Subcutaneous adipose tissue (tissue), 4 donors: ENCODE data around the gene ATP13A3. TPM values are rescaled to one million over a fixed set of nuclear protein-coding genes. Genes with fewer than 3 reads are reported as not detected.

ENCODE experiments used
- total RNA-seq, 4 donors: library from RNA; depleted of rRNA; stranded (reverse); fragments of >200 nt; gene quantifications; one replicate each; pipeline ENCODE4 v1.1.0, GENCODE V29; 2016
- TF ChIP-seq, protein P1 (sequence below): fragments of 450-650 bp; IDR thresholded peaks from one replicate; pipeline ENCODE4 v1.5.1; 2016; ENCODE audit warnings: low read depth, mild to moderate bottlenecking, control low read depth, antibody characterized with exemption, moderate library complexity

Gene ATP13A3
- total RNA-seq, 4 donors from 2014 or later, result 117 to 222 (median 170) TPM

DNA sequence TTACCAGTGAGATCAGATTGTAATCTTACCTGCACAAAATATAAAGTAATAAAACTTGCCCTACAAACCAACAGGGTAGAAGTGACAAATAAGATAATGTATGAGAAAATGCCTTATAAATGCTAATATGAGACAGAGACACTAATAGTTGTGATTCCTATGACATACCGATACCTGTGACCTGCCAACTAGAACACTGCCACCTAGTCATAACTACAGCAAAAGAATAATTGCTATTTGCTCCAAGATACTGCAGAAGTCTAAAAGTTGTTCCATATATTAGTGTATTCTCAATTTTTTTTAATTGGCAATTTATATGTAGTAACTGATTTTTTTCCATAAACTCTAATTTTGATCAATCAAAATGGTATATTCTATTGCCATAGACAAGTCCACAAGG is 62.4 kb downstream of the ATP13A3 start:
- TF ChIP-seq, protein P1, sequence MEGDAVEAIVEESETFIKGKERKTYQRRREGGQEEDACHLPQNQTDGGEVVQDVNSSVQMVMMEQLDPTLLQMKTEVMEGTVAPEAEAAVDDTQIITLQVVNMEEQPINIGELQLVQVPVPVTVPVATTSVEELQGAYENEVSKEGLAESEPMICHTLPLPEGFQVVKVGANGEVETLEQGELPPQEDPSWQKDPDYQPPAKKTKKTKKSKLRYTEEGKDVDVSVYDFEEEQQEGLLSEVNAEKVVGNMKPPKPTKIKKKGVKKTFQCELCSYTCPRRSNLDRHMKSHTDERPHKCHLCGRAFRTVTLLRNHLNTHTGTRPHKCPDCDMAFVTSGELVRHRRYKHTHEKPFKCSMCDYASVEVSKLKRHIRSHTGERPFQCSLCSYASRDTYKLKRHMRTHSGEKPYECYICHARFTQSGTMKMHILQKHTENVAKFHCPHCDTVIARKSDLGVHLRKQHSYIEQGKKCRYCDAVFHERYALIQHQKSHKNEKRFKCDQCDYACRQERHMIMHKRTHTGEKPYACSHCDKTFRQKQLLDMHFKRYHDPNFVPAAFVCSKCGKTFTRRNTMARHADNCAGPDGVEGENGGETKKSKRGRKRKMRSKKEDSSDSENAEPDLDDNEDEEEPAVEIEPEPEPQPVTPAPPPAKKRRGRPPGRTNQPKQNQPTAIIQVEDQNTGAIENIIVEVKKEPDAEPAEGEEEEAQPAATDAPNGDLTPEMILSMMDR, result no peak

DNA sequence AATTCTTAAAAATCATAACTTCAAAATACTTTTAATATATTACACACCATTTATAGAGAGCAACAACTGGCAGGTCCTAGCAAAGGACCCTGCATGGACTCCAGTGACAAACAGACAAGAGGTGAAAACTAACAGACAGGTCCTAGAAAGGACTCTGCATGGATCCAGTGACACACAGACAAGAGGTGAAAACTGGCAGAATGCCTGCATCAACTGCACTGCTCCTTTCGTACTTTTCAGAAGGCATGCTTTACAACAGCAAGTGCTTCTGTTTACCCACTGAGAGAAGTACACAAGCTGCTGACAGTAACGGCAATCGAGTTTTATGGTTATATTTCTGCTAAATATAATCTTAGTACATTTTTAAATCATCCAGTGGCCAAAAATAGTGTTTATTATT is 63.5 kb downstream of the ATP13A3 start:
- TF ChIP-seq, protein P1, result no peak

DNA sequence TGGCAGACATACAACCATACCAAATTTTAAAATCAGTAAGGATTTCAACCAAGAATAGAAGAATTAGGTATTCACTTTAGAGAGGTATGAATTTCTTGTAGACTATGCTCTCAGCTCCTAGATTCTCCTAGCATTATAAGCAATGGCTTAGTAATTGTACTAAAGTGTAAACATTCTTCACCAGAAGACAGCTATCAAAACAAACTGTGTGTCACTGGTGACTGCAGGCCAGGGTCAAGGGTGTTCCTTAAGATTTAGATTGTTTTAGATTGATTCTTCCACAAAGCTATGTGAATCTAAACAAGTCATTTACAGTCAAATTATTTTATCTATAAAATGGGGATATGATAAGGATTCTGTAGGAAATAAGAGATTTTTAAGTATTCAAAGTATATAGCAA is 64.6 kb downstream of the ATP13A3 start:
- TF ChIP-seq, protein P1, result no peak

DNA sequence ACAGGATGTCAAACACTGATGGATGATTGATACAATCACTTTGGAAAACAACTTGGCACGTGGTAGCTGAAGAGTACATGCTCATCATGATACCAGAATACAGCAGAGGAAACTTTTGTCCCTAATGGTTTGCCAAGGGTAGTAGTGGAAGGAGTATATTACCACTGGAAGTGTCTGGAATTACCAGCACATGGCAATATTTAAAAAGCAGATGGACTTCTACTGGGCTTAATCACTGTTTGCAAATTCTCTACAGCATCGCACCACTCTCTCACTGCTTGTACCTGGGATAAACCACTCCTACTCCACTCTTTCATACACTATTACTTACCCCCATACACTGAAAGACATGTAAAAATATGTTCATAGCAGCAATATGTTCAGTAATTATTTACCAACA is 68.1 kb downstream of the ATP13A3 start:
- TF ChIP-seq, protein P1, result no peak

DNA sequence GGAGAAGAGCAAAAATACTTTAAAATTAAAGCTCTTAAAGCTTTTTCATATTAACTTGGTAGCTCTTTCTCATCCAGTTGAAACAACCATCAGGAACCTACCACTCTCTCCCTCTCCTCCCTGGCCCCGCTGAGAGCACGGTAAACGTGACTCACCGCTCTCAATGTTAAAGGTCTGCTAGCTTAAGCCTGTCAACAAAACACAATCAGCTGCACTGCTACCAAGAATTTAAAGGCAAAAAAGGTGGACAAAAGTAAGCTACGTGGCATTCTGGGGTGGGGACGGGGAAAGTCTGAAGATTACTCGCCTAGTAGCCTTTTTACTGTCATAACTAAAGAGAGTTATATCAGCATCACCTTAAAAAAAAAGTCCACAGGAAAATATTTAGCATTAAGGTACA is 79.4 kb downstream of the ATP13A3 start:
- TF ChIP-seq, protein P1, result no peak

DNA sequence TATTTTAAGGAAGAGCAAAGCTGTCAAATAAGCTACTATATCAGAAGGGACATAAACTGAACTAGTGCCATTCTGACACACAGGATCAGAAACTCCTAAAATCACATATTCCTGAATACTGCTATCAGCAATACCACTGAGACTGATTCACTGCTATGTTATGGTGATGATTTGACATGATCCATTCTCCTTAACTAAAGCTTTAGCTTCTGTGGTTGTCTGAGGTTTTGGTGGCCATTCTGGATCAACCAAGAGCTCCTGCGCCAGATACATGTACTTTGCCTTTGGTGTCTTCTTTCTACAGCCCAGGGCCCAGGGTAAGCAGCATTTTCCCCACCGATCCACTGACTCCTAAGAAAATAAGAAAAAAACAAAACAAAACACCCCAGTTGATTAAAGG is 81.0 kb downstream of the ATP13A3 start:
- TF ChIP-seq, protein P1, result no peak

DNA sequence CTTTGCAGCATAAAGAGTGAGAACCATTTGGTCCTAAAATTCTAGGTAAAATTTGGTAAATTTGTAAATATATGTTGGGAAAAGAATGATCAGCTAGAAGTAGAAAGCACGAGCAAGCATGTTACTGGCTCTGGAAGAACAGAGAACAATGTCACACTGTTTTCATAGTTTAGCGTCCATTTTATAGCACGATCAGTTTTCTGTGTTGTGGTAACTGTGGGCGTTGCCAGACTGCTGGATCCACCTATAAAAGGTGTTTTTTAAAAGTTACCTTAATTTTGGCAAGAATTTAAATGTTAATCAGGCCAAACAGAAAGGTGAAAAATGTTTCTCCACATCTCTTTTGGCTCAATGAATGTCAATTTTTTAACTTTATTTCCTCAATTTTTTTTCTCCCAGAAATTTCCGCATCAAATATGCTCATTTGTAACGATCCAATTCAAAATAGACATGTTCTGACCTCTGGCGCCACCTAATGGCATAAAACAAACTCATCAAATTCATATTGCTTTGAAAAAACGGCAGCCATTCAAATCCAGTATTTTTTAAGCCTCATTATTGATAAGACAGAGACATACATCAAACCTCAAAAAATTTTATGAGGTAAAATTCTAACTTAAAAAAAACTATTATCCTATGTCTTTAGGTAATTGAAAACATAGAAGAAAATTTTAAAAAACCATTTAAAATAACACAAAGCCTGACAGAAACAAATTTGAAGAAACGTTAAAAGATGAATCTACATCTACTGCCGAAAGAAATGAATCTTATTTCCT is 82.2 kb downstream of the ATP13A3 start:
- TF ChIP-seq, protein P1, result no peak
